Measurements from ENCODE around the gene SCT.

Gene SCT

DNA sequence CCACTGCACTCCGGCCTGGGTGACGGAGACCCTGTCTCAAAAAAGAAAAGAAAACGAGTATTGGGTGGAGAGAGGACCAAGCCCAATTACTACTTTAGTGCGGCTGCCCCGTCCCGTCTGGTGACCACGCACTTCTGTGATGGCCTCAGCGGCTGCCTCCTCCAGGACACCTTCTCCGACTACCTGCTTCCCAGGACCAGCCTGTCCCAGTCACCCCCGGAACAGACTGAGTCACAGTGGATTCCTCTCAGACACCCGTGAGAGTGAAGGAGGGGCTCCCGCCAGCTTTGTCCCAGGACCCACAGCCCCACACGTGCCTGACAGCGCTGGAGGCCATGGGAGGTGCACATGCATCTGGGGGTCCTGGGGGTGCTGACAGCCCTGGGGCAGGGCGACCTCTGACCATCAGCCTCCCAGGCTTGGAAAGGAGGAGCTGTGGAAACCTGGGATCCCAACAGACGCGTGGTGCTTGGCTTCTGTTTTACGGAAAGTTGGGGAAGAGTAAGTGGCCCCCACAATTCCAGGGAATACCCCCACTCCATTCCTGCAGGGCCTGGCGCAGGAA lies 14.9 kb upstream of the SCT start:
- no peaks in the 10 kb centered on the region for H3K27me3 ChIP-seq (ENCODE audit: insufficient read depth, poor library complexity, severe bottlenecking)
- no peak overlapping the region for H3K4me3 ChIP-seq (replicated peaks; ENCODE audit: insufficient read depth, low read length)
- no peak overlapping the region for H3K27ac ChIP-seq (replicated peaks)
- TF ChIP-seq SPI1 (IDR thresholded peaks at IDR 0.05; ENCODE audit: borderline replicate concordance, low read depth) (no peak), POLR2AphosphoS5 (IDR thresholded peaks at IDR 0.05; ENCODE audit: low read depth) (no peak), CTCF (IDR thresholded peaks at IDR 0.05; ENCODE audit: insufficient read depth, low read length) (no peak), GABPA (IDR thresholded peaks at IDR 0.05; ENCODE audit: low read depth) (no peak)
- TF ChIP-seq, protein P1, sequence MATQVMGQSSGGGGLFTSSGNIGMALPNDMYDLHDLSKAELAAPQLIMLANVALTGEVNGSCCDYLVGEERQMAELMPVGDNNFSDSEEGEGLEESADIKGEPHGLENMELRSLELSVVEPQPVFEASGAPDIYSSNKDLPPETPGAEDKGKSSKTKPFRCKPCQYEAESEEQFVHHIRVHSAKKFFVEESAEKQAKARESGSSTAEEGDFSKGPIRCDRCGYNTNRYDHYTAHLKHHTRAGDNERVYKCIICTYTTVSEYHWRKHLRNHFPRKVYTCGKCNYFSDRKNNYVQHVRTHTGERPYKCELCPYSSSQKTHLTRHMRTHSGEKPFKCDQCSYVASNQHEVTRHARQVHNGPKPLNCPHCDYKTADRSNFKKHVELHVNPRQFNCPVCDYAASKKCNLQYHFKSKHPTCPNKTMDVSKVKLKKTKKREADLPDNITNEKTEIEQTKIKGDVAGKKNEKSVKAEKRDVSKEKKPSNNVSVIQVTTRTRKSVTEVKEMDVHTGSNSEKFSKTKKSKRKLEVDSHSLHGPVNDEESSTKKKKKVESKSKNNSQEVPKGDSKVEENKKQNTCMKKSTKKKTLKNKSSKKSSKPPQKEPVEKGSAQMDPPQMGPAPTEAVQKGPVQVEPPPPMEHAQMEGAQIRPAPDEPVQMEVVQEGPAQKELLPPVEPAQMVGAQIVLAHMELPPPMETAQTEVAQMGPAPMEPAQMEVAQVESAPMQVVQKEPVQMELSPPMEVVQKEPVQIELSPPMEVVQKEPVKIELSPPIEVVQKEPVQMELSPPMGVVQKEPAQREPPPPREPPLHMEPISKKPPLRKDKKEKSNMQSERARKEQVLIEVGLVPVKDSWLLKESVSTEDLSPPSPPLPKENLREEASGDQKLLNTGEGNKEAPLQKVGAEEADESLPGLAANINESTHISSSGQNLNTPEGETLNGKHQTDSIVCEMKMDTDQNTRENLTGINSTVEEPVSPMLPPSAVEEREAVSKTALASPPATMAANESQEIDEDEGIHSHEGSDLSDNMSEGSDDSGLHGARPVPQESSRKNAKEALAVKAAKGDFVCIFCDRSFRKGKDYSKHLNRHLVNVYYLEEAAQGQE (IDR thresholded peaks at IDR 0.05; ENCODE audit: insufficient replicate concordance, low read depth) = no peak
- no peak for DNase-seq (ENCODE audit: low read depth in 1 of 2, low spot score in 1 of 2)

DNA sequence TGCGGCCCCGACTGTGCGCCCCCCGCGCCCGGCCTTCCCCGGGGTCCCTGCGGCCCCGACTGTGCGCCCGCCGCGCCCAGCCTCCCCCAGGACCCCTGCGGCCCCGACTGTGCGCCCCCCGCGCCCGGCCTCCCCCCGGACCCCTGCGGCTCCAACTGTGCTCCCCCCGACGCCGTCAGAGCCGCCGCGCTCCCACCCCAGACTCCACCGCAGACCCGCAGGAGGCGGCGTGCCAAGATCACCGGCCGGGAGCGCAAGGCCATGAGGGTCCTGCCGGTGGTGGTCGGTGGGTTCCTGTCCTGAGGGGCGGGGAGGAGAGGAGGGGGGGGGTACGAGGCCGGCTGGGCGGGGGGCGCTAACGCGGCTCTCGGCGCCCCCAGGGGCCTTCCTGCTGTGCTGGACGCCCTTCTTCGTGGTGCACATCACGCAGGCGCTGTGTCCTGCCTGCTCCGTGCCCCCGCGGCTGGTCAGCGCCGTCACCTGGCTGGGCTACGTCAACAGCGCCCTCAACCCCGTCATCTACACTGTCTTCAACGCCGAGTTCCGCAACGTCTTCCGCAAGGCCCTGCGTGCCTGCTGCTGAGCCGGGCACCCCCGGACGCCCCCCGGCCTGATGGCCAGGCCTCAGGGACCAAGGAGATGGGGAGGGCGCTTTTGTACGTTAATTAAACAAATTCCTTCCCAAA lies 13.2 kb upstream of the SCT start:
- Histone ChIP-seq H3K4me3 (replicated peaks; ENCODE audit: insufficient read depth, low read length) (no peak overlapping the region), H3K27me3 (ENCODE audit: insufficient read depth, poor library complexity, severe bottlenecking) (no peaks in the 10 kb centered on the region), H3K27ac (replicated peaks) (peak overlapping the region; percentile 42)
- no peak for DNase-seq (ENCODE audit: low read depth in 1 of 2, low spot score in 1 of 2)
- no peak for TF ChIP-seq GABPA (IDR thresholded peaks at IDR 0.05; ENCODE audit: low read depth)
- no peak for TF ChIP-seq SPI1 (IDR thresholded peaks at IDR 0.05; ENCODE audit: borderline replicate concordance, low read depth)
- TF ChIP-seq POLR2AphosphoS5 (IDR thresholded peaks at IDR 0.05; ENCODE audit: low read depth) = no peak
- TF ChIP-seq CTCF (IDR thresholded peaks at IDR 0.05; ENCODE audit: insufficient read depth, low read length) = no peak
- TF ChIP-seq, protein P1 (IDR thresholded peaks at IDR 0.05; ENCODE audit: insufficient replicate concordance, low read depth) = no peak

- no peak for DNase-seq (ENCODE audit: low read depth in 1 of 2, low spot score in 1 of 2)
- Histone ChIP-seq H3K27me3 (ENCODE audit: insufficient read depth, poor library complexity, severe bottlenecking) (no peaks in the 10 kb centered on the region), H3K4me3 (replicated peaks; ENCODE audit: insufficient read depth, low read length) (no peak overlapping the region), H3K27ac (replicated peaks) (no peak overlapping the region)
- TF ChIP-seq CTCF (IDR thresholded peaks at IDR 0.05; ENCODE audit: insufficient read depth, low read length) = no peak
- no peak for TF ChIP-seq SPI1 (IDR thresholded peaks at IDR 0.05; ENCODE audit: borderline replicate concordance, low read depth)
- TF ChIP-seq, protein P1 (IDR thresholded peaks at IDR 0.05; ENCODE audit: insufficient replicate concordance, low read depth) = no peak
- TF ChIP-seq GABPA (IDR thresholded peaks at IDR 0.05; ENCODE audit: low read depth) = no peak
- TF ChIP-seq POLR2AphosphoS5 (IDR thresholded peaks at IDR 0.05; ENCODE audit: low read depth) = no peak
Measured at GRCh38 chr11:639332-639955, 12.5 kb upstream of the SCT start.
